GM18502 (cell line): ENCODE data around the gene ICE1.

Experiments
- ATAC-seq: cut with Tn5 transposase; IDR thresholded peaks from one replicate; pipeline ENCODE4 v1.9.1; 2021; ENCODE audit warnings: mild to moderate bottlenecking; ENCODE audit not compliant: unreplicated experiment, poor library complexity

ICE1 gene

DNA sequence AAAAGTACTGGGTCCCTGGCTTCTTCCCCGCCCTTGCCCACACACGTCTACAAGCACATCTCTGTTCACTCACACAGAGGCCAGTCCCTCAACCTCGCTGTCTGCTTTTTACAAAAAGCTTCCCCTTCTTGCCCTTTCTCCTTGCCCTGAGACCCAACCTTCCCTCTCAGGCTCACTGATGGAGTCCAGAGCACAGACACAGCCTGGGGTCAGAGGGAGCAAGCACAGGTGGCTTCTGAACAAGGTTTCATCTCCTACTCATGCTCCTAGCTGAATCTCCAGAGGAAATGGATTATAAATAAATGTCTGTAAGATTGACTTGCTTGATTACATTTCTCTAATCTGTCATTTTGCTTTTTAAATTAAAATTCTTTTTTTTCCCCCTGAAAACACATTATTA lies 101.8 kb downstream of the ICE1 start:
- ATAC-seq = no peak

DNA sequence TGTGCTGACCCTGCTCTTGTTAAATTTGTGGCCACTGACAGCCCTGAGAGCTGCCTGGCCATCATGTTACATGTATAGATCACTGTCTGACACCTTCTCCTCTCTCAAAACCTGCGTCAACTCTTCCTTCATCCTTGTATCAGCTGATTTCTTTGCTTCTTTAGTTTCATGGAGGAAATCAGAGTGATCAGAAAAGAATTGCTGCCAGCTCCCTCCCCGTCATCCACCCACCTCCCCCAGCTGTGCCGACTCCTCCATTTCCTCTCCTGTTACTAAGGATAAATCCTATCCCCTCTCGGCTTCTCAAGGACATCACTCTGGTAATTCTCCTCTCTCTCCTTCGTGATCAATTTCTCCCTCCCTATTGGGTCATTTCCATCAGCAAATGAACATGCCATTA lies 108.9 kb downstream of the ICE1 start:
- no peak for ATAC-seq

DNA sequence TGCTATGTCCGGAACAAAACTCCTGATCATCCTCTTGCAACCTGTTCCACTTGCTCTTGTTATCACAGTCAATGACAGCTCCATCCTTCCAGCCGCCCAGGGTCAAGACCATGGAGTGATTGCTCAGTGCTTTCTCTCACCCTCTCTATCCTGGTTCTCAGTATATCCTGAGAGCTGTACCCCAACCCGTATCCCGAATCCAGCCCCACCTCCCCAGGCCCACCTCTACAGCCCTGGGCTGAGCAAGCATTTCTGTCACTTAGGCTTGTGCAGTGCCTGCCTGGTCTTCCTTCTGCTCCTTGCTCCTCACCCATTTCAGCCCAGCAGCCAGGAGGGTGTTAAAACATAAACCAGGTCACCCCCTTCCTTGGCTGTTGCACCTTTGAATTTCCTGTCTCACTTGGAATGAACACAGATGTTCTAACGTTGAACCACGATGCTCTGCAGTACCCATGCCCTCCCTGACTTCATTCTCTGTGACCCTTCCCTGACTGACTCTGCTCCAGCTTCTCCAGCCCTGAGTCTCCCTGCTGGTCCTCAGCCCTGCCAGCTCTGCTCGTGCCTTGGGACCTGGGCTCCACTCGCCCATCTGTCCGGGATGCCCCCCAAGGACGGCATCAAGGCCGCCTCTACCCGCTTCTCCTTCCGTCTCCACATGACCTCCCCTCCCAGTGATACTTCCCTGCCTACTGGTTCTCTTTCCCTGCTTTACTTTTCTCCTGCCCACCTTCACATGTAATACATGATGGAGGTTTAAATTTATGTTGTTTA lies 110.0 kb downstream of the ICE1 start:
- ATAC-seq = no peak

DNA sequence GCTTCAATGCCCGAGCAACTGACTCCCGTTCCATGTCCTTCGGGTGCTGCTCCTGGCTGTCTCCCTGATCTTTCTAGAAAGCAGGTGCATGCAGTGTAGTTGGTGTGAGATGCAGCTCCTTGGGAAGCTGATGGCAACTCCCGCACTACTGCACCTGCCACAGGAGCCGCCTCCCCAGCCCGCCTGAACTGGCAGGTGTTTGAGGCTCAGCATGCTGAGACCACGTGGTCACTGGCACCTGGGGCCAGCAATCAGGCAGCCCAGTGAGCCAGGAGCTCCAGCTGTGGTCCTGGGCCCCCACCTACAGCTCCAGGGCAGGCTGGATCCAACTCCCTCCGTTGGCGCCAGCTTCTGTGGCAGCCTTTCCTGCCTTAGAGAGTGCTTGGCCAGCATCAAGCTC lies 111.5 kb downstream of the ICE1 start:
- ATAC-seq = no peak

DNA sequence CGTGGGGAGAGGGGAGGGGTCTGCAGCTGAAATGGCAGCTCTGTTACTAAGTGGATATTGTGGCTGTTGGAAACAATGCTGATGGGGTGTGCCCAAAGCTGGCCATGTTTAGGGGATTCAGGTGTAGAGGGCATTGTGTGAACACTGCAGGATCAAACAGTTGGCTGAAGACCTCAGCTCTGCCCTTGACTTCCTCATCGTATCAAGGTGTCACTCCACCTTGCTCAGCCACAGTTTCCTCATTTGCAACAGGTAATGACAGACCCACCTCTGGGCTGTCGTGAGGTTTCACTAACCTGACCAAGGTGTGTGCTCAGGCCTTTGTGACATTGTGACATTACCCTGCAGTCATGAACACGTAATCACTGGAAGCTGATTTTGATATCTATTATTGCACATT lies 111.9 kb downstream of the ICE1 start:
- ATAC-seq = no peak

DNA sequence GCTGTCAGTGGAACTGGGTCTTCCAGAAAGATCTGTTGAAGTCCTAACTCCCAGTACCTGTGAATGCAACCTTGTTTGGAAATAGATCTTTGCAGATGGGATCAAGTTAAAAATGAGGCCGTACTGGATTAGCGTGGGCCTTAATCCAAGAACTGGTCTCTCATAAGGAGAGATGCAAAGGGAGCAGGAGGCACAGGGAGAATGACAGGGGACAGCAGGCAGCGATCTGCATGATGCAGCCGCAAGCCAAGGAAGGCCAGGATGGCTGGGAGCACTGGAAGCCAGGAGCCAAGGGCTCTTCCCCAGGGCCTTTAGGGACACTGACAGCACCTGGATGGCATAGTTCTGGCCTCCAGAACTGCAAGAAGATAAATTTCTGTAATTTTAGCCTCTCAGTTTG lies 114.4 kb downstream of the ICE1 start:
- ATAC-seq = no peak

DNA sequence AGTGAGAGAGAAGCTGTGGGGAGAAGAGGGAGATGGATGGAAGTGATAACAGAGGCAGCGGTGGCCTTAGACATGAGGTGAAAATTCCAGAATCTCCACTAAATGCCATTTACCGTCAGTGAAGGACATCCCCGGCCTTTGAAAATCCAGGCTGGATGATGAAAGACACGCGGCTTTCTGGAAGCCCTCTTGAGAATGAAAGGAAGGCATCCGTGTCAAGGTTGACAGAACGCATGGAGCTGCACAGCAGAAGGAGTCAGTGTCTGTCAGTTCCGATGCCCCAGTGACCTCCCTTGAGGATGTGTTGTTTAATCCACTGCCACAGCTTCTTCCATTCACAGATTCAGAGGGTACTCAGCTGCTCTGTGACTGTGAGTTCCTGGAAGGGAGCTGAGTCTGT lies 114.9 kb downstream of the ICE1 start:
- ATAC-seq = no peak

DNA sequence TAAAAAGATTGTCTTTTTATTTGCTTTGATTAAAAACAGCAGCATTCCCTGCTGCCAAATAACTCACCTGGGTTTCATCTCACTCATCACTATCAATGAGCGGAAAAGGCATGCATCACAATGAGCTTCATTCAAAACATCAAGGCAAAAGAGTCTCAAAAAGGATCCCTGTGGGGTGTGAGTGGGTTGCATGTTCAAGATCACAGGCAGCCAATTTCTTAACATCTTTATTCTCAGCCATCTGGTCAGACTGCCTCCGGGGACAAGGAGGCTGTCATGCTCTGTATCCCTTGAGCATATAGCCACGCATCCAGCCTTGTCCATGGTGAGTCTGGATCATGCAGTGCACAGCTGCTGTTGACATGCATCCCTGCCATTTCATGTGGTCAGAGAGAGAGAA lies 117.1 kb downstream of the ICE1 start:
- no peak for ATAC-seq
